CD4-positive, alpha-beta T cell (primary cell): ENCODE data around the gene KCNK4. TPM values are rescaled to one million over a fixed set of nuclear protein-coding genes. Genes with fewer than 3 reads are reported as not detected.

ENCODE experiments used
- ATAC-seq: fragments of 200-7000 bp; cut with Tn5 transposase; one replicate; pipeline ENCODE4 v1.10.0; 2022; ENCODE audit warnings: mild to moderate bottlenecking; ENCODE audit not compliant: poor library complexity
- CTCF ChIA-PET: fragments of 350-600 bp; sonication (Branson Sonifier 250); formaldehyde crosslinking; loops from one replicate; lab custom pipeline; 2021; ENCODE audit warnings: antibody characterized with exemption, inconsistent platforms; lab: Charles Lee
- POLR2A ChIA-PET: fragments of 350-600 bp; sonication (Branson Sonifier 250); formaldehyde crosslinking; loops from one replicate; lab custom pipeline; 2021; ENCODE audit warnings: antibody characterized with exemption, inconsistent platforms; lab: Charles Lee
- DNase-seq, 14 experiments: peaks; one replicate each; pipeline ENCODE4 v3.0.0-alpha.2; 2013 to 2020; ENCODE audit warnings: mixed read lengths in 2 of 14
- H3K27ac ChIP-seq, 2 donors: one replicate each; pipeline versions ENCODE4 v1.5.1 to v1.7.0; 2013; ENCODE audit warnings: low read length in 2 of 2, low read depth in 1 of 2, mild to moderate bottlenecking in 1 of 2
- H3K27me3 ChIP-seq, 2 experiments: 1 replicate in 1 of 2; 2 replicates in 1 of 2; pipeline versions ENCODE4 v1.6.1 to v1.7.0; 2013; ENCODE audit warnings: low read length in 2 of 2, control low read depth in 1 of 2, mild to moderate bottlenecking in 1 of 2, moderate library complexity in 1 of 2; ENCODE audit not compliant: insufficient read depth in 2 of 2, control insufficient read depth in 1 of 2
- H3K36me3 ChIP-seq: one replicate; pipeline ENCODE4 v1.6.1; 2013; ENCODE audit warnings: low read length, control low read depth; ENCODE audit not compliant: insufficient read depth
- H3K4me1 ChIP-seq: one replicate; pipeline ENCODE4 v1.6.1; 2013; ENCODE audit warnings: low read length, control low read depth; ENCODE audit not compliant: insufficient read depth
- H3K4me3 ChIP-seq: one replicate; pipeline ENCODE4 v1.5.1; 2013; ENCODE audit warnings: mild to moderate bottlenecking, low read length, moderate library complexity
- H3K9me3 ChIP-seq, 2 experiments: 1 replicate in 1 of 2; 2 replicates in 1 of 2; pipeline versions ENCODE4 v1.6.1 to v1.7.0; 2013; ENCODE audit warnings: low read length in 2 of 2, mild to moderate bottlenecking in 2 of 2, control low read depth in 1 of 2, moderate library complexity in 1 of 2; ENCODE audit not compliant: control insufficient read depth in 1 of 2, insufficient read depth in 1 of 2
- H3K27ac Mint-ChIP-seq: one replicate; pipeline ENCODE4 v1.8.0; 2020; ENCODE audit warnings: mixed read lengths
- H3K27me3 Mint-ChIP-seq: one replicate; pipeline ENCODE4 v1.8.0; 2021; ENCODE audit warnings: mixed read lengths
- H3K36me3 Mint-ChIP-seq: one replicate; pipeline ENCODE4 v1.8.0; 2021; ENCODE audit warnings: low read depth, mixed read lengths
- H3K4me1 Mint-ChIP-seq: one replicate; pipeline ENCODE4 v1.8.0; 2021; ENCODE audit warnings: low read depth, mixed read lengths
- H3K4me3 Mint-ChIP-seq: one replicate; pipeline ENCODE4 v1.8.0; 2020; ENCODE audit warnings: mild to moderate bottlenecking, mixed read lengths
- H3K9me3 Mint-ChIP-seq: one replicate; pipeline ENCODE4 v1.8.0; 2020; ENCODE audit warnings: mixed read lengths
- CTCF ChIP-seq: fragments of 200-600 bp; IDR thresholded peaks from one replicate; pipeline ENCODE4 v1.8.0; 2022; ENCODE audit warnings: antibody characterized with exemption, mild to moderate bottlenecking
- intact Hi-C, 2 experiments: fragments of 100-400 bp; cut with DNase I in 1 of 2; cut with micrococcal nuclease in 1 of 2; formaldehyde crosslinking; loops; one replicate each; pipeline versions ENCODE4 v1.15.1 to v1.9.0; 2023 to 2025; cut with DNase I, micrococcal nuclease
- total RNA-seq, 174 experiments: library from RNA in 2 of 174; stranded (reverse) in 2 of 174; gene quantifications; one replicate each; pipeline ENCODE4 v1.2.3 and lab custom pipeline; 2021 to 2026

The KCNK4 gene
- total RNA-seq, 2 experiments from 2014 or later, result 0.14 TPM; not detected in 1

- H3K27me3 ChIP-seq, result peaks cover 73 to 75% of the 10 kb centered on the region in 2 experiments
- peaks cover 0 to 20% of the 10 kb centered on the region in 2 experiments for H3K9me3 ChIP-seq
- ChIA-PET POLR2A (interaction anchor here (0.8 to 1.6 kb wide), 2 partner anchors 19 to 92 kb away, joined by 3 read pairs; partner anchors contain the start of gene PRDX5), CTCF (interaction anchor here (0.7 to 1.0 kb wide), 2 partner anchors 10 to 48 kb away, joined by 3 to 4 read pairs; no protein-coding TSS in a partner anchor)
- ATAC-seq (no peak), DNase-seq (peak in 2 of 14 experiments; percentile 41 to 42)
- peaks cover 27% of the 10 kb centered on the region for H3K4me1 Mint-ChIP-seq
- H3K4me1 ChIP-seq, result peaks cover 46% of the 10 kb centered on the region
- H3K9me3 Mint-ChIP-seq, result no peaks in the 10 kb centered on the region
- H3K27ac ChIP-seq, result no peak overlapping the region
- intact Hi-C loops, result no loop called here
- H3K4me3 Mint-ChIP-seq, result peak overlapping the region; percentile 55
- H3K36me3 ChIP-seq, result no peaks in the 10 kb centered on the region
- no peak overlapping the region for H3K27ac Mint-ChIP-seq
- peaks cover 77% of the 10 kb centered on the region for H3K27me3 Mint-ChIP-seq
- no peak overlapping the region for H3K4me3 ChIP-seq
- no peak for TF ChIP-seq CTCF
- no peaks in the 10 kb centered on the region for H3K36me3 Mint-ChIP-seq
Measured at GRCh38 chr11:64298966-64299846, 8.1 kb downstream of the KCNK4 start.

DNA sequence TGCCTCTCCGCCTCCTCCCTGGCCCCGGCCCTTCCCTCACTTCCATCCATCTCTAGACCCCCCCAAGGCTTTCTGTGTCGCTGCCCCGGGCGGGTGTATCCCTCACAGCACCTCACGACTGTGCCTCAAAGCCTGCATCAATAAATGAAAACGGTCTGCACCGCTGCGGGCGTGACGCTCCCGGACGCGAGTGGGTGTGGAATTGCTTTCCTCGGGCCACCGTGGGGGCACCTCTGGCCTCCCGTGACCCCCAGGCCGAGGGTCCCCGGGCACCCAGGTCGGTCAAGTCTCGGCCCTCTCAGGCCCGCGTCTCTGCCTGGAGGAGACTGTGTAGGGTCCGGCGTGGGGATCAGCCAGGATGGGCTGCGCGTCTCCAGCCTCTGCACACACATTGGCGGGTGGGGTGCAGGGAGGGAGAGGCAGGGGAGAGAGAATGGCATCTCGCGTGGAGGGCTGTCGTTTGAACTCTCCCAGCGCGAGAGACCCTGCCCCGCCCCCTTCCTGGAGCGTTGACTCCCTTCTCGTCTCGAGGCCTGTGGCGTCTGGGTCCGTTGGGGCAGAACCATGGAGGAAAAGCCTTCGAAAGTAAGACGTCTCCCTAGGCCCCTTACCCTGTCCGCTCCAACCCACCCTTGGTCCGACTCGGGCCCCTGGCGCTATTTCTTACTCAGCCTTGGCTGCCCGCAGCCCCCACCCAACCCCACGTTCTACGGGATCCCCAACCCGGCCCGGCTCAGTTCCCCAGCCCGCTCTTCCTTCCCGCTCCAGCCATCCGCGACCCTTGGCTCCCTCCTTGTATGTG lies 8.9 kb downstream of the KCNK4 start, which contains the start of gene CATSPERZ:
Gene CATSPERZ, plus strand, starts transcription at position 512 of the 802 bp plus-strand sequence. Its CDS starts 53 bp downstream, at position 565.
- Mint-ChIP-seq H3K27ac (peak within 1 kb of the TSS; percentile 27), H3K4me3 (peak within 1 kb of the TSS; percentile 74), H3K4me1 (peaks cover 33% of the 10 kb centered on the region), H3K9me3 (no peaks in the 10 kb centered on the region), H3K36me3 (no peaks in the 10 kb centered on the region), H3K27me3 (peaks cover 75% of the 10 kb centered on the region)
- Histone ChIP-seq H3K27ac (no peak within 1 kb of the TSS), H3K9me3 (peaks cover 0 to 20% of the 10 kb centered on the region in 2 experiments), H3K36me3 (no peaks in the 10 kb centered on the region), H3K4me1 (peaks cover 52% of the 10 kb centered on the region), H3K4me3 (peak within 1 kb of the TSS; percentile 36), H3K27me3 (peaks cover 67 to 68% of the 10 kb centered on the region in 2 experiments)
- no peak for TF ChIP-seq CTCF
- intact Hi-C loops, result loop anchor here in 1 of 2 experiments (5.0 to 10.0 kb wide), 3 partner anchors 113 to 463 kb away; partner anchors contain the start of genes MARK2 and STIP1
- DNase-seq (peak in 4 of 14 experiments; percentile 14 to 62 (median 50)), ATAC-seq (no peak)
- CTCF ChIA-PET, result interaction anchor here (0.7 to 6.0 kb wide), 17 partner anchors 11 to 113 kb away, joined by 3 to 123 read pairs (median 4); partner anchors contain the start of genes BAD, CCDC88B, FERMT3 and GPR137
- POLR2A ChIA-PET, result interaction anchor here (0.8 to 7.6 kb wide), 9 partner anchors 10 to 114 kb away, joined by 3 to 105 read pairs (median 6); partner anchors contain the start of genes BAD, FERMT3, FKBP2 and NUDT22
